GM18873 (cell line): Measurements from ENCODE around the gene MRPL51.

Source experiments
- ATAC-seq: cut with Tn5 transposase; IDR thresholded peaks from one replicate; pipeline ENCODE4 v1.9.1; 2021; ENCODE audit warnings: mild to moderate bottlenecking, moderate library complexity, moderate number of reproducible peaks; ENCODE audit not compliant: unreplicated experiment, low FRiP score

MRPL51 gene

DNA sequence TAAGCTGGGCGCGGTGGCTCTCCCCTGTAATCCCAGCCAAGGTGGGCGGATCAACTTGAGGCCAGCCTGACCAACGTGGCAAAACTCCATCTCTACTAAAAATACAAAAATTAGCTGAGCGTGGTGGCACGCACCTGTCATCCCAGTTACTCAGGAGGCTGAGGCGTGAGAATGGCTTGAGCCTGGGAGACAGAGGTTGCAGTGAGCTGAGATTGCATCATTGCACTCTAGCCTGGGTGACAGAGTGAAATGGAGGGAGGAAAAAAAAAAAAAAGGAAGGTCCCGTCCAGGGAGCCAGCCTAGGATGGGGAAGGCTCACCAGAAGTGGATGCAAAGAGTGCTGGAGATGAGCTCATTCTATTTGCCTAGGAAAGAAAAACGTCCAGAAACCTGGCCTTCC, 50.2 kb downstream of the MRPL51 start:
- ATAC-seq, result no peak
